ENCODE data around the gene PPIA.

PPIA gene

DNA sequence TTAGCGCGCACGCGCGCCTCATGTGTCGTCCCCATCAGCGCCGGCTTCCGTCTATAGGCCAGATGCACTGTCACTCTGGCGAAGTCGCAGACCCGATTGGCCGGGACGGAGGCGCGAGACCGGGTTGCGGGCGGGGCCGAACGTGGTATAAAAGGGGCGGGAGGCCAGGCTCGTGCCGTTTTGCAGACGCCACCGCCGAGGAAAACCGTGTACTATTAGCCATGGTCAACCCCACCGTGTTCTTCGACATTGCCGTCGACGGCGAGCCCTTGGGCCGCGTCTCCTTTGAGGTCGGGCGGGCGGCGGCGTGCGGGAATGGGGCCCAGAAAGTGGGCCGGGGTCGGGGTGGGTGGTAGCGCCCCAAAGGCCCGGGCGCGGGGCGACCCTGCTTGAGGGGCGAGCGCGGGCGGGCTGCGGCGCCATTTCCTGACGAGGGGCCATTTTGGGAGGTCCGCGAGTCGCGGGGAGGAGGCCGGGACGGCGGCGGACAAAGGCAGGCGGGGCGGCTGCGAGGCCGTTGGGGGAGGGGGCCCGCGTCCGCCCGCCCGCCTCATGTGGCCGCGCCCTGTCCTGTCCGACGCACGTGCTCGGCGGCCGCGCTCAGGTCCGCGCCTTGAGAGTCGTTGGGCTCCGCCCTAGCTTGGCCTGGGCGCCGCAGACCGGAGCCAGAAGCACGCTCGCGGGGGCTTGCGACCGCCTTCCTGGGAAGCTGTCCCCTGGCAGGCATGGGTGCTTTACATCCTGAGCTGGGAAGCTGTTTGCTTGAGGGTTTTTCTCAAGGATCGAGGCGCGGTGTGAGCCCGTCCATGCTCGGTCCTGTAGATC is at the start of gene PPIA:
Gene PPIA (plus strand): TSS at position 178 of the 825 bp plus-strand sequence. CDS start 44 bp downstream, at position 222.
- DNase-seq: peak; percentile 99

DNA sequence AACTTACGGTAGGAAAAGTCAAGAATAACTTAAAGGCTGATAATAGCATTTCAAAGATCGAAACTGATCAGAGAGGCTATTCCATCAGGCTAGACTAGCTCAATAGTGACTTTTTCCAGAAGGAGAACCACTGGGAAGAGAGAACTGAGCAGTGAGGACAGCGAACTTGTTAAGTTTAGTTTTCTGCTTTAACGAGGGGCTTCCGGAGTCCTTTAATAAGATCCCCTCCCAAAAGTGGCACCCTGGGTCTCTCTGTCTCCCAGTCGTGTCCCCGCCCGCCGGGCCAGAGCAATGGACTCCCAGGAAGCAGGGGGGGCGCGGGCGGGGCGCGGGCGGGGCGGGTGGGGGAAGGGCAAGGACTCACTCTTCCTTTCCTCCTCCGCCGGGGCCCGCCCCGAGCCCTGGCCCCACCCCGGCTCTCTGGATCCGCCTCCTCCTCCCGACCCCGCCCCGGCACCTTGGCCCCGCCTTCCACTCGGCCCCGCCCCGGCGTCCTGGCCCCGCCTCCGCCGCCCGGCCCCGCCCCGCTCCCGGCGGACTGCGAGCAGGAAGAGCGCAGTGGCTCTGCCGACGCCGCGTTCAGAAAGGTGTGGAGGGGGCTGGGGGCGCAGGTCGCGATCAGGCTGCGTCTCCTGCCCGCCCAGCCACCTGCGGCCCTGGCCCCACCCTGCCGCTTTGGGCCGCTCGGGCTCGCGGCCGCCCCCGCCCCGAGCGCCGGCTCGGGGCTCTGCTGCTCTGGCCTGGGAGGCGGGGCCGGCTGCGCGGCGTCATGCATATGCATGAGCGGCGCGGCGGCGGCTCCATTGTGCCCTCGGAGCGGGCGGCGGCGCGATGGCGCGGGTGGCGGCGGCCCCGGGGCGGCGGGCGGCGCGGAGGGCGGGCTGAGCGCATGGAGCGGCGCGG is 48.2 kb upstream of the PPIA start, which contains the start of gene ZMIZ2:
Gene ZMIZ2 (plus strand): TSS at position 803 of the 903 bp plus-strand sequence. CDS start 7,403 bp downstream, outside the sequence.
- DNase-seq: peak; percentile 88

DNA sequence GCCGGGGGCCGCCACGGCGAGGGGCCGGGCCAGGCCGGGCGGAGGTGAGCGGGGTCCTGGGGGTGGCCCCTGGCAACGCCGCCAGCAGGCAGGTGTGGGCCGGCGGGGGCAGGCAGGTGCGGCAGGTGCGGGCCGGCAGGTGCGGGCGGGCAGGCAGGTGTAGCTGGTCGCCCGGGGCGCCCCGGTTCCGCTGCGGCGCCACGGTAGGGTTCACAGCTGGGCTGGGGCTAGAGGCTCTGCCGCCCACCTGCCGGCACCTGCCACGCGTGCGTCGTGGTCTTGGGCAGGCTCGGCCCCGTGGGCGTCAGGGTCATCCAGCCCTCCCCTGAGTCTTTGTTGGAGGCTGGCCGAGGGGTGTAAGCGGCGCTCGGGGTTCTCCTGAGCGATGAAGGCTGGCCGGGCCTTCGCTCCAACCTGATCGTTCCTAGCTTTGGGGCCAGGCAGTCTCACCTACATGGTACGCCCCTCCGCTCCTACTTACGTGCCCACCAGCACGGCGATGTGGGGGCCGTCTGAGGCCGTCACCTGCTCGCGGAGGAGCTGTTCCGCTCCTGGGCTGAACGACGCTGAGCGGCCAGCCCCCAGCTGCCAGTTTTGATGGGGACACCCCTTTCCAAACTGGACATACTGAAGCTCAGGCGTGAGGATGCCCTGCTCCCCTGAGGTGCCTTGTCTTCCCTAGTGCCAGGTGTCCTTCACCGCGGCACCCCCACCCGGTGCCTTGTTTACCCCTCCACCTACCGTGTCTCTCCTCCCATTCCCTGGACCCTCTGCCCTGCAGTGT is 47.3 kb upstream of the PPIA start:
- no peak for DNase-seq

DNA sequence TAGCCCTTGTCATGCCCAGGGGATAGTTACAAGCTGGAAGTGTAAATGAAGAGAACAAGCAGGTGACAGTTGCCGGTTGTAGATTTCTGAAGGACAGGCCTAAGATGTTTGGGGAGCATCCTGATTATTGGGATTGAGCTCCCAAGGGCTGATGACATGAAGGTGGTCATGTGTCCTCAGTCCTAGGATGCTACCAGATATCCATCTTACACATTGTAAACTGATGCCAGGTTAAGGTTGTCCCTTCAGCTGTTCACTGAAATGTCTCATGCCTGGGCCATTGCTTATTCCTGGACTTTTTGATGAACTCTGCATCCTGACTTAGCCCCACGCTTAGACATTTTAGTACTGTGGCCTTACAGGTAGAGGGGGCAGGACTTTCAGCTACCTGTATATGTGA is 46.5 kb upstream of the PPIA start:
- DNase-seq: no peak

DNA sequence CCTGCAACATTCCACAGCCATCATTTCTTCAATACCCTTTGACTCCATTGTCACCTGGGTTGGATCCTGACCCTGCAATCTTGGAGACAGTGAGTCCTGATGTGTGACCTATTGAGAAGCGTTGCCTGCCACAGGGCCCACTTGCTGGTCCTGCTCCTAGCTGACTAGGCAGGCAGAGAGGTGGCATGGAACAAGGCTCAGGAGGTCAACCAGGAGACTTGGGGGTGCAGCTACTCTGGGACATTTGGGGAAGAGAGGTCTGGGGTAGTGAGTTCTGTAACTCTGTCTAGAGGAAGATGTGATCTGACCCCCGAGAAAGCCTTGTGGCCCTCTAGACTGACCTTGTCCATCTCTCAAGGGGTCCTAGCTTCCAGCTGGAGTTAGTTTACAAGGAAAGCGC is 46.1 kb upstream of the PPIA start:
- DNase-seq: no peak

DNA sequence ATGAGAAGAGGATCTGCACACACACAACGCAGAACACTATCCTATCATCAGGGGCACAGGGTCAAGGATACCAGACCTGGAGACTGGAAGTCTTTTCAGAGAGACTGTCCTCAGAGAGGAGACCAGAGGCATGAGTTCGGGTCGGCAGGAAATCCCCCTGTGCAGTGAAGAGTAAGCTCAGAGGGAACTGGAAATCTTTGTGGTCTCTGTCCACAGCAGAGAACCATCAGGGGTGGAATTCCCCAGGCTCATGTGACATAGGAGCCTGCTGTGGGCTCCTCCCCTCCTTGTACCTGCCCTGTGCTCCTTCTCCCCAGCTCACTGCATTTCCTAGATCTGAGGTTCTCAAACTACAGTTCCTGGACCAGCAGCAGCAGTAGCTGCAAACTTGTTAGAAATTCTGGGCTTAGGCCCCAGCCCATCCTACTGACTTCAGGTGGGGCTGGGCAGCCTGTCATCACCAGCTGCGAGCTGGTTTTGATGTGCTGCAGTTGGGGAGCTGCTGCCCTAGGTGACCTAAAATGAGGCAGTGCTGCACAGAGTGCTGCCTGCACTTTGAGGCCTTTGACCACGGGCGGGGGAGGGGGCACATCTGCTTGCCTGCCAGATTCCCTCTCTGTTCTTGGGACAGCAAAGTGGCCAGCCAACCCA is 45.4 kb upstream of the PPIA start:
- peak; percentile 65 for DNase-seq

DNA sequence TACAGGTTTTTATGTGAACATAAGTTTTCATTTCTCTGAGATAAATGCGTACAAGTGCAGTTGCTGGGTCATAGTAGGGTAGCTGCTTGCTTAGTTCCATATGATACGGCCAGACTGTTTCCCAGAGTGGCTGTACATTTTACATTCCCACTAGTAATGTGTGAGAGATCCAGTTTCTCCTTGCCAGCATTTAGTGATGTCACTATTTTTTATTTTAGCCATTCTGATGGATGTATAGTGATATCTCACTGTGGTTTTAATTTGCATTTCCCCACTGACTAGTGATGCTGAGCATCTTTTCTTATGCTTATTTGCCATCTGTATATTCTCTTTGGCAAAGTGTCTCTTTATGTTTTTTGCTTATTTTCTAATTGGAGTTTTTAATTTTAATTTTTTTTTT is 43.7 kb upstream of the PPIA start:
- no peak for DNase-seq

DNA sequence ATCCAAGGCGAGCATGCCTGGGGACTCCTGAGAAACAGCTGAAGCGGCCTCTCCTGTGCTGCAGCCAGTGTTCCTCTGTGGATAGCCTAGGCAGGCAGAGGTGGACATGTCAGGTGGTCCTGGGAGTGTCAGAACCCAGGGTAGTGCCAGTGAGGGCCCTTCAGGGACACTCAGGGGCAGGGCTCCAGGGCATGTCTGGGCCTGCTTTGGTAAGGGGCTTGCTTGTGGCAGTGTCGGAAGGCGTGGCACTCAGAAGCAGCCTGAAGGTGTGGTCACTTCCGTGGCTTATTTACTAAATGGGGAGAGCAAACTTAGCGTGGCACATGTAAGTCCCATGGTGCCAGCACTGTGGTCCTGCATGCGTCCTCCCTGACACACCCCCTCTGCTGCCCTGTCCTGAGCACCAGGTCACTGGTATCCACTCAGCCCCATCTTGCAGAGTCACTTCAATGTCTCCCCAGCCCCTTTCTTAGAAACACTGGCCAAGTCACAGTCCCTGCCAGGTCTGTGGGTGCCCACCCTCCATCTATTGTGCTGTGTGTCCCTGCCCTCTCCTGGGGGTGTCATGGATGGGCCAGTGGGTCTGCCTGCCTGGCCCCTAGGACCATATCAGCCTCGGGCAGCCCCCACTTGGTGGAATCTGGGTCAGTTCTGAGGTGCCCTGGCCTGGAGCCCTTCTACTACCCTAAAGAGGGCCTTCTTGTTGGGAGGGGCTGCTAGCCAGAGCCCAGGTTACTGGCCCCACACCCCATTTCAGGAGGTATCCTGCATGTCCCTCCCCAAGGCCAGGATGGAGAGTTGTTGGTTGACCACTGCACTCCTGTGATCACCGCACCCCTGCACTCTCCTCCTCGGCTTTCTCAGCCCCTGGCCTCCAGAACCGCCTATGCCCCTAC is 41.4 kb upstream of the PPIA start:
- DNase-seq: no peak

DNA sequence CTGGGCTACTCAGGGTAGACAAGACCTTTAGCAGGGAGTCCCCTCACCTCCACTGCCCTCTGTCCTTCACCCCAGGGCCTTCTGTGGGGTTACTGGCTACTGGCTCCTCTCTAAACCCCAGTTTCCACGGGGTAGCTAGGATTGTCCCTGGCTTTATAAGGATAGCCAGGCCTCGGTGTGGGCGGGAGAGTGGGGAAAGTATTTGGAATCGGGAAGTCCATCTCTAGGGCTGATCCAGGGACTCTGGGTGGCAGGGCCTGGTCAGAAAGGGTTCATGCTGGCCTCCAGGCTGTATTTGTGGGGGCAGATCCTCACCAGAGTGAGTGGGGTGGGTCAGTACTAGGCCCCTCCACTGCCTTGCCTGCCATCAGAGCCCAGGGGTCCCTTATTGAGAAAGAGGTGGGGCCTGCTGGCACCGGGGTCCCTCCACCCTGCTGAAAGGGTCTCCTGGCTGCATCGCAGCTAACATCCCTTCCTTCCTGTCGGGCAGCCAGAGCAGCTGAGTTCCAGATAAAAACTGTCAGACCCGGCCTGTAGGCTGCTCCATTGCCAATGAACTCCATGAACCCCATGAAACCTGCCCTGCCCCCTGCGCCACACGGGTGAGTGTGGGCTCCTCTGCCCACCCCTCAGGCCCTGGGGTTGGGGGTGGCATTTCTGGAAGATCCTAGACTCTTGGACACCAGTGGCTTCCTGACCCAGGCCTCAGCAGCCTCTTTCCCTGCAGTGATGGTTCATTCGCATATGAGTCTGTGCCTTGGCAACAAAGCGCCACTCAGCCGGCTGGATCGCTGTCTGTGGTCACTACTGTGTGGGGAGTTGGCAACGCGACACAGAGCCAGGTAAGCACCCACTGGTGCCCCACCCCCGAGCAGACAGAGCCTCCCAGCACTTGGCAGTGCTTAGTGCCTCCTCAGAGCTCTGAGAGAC is 40.5 kb upstream of the PPIA start:
- DNase-seq: no peak

DNA sequence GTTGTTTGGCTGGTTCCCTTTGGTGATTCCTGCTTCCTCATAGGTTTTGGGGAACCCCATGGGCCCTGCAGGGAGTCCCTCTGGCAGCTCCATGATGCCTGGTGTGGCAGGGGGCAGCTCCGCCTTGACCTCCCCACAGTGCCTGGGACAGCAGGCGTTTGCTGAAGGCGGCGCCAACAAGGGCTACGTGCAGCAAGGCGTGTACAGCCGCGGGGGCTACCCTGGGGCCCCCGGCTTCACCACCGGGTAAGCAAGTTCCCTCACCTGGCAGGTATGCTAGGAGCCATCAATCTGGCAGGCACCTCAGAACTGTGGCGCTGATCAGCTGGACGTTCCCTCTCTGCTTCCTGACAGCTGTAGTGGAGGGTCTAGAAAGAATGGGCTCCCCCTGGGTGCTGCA is 39.6 kb upstream of the PPIA start:
- no peak for DNase-seq

DNA sequence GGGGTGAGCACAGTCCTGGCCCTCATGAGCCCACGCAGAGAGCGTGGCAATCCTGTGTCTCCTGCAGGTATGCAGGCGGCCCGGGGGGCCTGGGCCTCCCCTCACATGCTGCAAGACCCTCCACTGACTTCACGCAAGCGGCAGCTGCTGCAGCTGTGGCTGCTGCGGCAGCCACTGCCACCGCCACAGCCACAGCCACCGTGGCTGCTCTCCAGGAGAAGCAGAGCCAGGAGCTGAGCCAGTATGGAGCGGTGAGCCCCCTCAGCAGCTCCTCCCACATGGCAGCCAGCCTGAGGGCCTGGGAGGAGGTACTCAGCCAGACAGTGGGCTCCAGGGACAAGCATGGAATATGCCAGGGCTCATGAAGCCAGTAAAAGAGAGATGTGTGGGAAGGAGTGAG is 39.2 kb upstream of the PPIA start:
- no peak for DNase-seq

DNA sequence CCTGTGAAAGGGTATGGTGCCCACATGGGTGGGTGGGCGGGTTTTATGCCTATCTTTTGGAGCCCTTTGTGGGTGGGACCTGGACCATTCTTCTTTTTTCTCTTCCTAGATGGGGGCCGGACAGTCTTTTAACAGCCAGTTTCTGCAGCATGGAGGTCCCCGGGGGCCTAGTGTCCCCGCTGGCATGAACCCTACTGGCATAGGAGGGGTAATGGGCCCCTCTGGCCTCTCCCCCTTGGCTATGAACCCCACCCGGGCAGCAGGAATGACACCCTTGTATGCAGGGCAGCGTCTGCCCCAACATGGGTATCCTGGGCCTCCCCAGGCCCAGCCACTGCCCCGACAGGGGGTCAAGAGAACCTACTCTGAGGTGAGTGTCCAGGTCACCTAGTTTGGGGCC is 38.7 kb upstream of the PPIA start:
- no peak for DNase-seq

DNA sequence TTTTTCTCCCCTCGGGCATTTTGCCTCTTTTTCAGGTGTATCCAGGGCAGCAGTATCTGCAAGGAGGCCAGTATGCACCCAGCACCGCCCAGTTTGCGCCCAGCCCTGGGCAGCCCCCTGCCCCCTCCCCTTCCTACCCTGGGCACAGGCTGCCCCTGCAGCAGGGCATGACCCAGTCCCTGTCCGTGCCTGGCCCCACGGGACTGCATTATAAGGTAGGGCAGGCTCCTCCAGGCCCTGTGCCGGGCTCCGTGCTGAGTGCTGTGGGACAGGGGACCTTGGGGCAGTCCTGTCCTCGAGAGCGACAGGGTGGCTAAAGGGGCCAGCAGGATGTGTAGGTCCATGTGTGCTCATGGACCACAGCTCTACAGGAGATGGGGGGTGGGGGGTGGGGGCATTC is 37.2 kb upstream of the PPIA start:
- no peak for DNase-seq

DNA sequence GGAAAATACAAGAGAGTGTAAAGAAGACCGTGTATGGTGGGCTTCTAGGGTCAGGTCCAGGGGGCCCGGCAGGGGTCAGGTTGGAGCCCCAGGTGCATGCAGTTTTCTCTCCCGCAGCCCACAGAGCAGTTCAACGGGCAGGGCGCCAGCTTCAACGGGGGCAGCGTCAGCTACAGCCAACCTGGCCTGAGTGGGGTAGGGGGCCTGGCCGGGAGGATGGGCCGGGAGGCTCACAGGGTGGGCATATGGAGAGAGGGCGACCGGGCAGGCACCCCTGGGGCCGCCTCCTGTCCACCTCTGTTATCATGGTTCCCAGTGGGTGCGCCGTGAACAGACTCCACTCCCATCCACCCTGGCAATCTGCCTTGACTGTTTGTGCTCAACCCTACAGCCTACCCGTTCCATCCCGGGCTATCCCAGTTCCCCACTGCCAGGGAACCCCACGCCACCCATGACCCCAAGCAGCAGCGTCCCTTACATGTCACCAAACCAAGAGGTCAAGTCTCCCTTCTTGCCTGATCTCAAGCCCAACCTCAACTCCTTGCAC is 36.4 kb upstream of the PPIA start:
- no peak for DNase-seq

DNA sequence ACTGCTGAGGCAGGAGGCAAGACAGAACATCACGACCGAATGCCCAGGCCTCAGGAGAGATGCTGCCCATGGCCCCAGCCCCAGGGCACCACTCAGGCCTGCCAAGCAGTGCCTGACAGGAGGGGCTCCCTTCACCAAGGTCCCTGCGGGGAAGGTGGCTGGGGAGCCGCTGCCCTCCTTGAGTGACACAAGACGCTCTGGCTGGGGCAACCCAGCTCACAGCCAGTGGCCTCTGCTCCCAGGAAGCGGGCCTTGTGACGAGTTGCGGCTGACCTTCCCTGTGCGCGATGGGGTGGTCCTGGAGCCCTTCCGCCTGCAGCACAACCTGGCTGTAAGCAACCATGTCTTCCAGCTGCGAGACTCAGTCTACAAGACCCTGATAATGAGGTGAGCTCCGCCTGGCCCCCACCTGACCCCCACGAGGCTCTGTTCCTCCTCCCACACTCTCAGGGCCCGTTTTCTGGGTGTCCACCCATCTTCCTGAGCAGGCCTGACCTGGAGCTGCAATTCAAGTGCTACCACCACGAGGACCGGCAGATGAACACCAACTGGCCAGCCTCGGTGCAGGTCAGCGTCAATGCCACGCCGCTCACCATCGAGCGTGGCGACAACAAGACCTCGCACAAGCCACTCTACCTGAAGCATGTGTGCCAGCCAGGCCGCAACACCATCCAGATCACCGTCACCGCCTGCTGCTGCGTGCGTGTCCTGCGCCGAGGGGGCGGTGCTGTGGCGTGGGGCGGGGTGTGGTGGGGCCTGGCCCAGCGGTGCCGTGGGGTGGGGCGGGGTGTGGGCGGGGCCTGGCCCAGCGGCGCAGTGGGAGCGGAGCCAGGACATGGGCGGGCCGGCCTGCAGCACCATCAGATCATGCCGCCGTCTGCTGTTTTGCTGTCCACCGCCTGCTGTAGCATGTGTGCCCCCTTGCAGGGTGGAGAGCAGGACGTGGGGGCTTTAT is 35.0 kb upstream of the PPIA start:
- DNase-seq: no peak

DNA sequence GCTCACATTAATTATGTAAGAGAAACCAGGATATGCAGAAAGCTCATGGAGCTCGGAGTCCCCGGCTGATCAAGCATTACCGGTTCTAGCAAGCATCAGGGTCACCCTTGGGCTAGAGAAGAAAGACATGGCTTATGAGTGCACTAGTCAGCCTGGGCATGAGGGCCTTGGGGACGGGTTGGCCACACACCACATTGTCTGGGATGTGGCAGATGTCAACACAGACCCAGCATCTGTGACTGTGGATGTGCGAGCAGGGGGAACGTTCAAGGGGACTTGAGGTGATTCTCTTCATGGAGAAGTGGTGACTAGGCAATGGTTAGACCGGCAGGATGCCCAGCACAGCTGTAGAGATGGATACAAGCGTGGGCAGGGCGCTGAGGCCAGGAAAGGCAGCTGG is 34.2 kb upstream of the PPIA start:
- DNase-seq: no peak

DNA sequence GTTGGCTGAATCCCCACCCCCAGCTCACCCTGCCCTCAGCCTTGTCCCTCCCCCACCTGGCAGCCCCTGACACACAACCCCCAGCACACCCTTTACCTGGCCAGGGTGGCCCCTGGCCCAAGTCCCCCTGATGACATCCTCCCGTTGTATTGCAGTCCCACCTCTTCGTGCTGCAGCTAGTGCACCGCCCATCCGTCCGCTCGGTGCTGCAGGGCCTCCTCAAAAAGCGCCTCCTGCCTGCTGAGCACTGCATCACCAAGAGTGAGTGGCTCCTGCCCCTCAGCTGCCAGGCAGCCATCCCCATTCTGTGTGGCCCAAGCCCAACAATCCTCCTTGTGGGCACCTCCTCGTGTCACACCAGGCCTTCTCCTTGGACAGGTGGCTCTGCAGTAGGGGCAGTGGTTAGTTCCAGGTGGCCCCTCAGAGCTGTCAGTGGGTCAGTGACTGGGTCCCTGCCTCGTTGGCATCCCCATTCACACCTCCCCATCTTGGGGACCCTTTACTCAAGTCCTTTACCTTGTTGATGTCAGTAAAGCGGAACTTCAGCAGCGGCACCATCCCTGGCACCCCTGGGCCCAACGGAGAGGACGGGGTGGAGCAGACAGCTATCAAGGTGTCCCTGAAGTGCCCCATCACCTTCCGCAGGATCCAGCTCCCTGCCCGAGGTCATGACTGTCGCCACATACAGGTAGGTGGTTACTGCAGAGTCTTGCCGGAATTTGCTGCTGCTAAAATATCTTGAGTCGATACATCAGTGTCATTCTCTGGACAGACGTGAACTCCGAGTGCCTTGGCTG is 33.6 kb upstream of the PPIA start:
- DNase-seq: no peak

DNA sequence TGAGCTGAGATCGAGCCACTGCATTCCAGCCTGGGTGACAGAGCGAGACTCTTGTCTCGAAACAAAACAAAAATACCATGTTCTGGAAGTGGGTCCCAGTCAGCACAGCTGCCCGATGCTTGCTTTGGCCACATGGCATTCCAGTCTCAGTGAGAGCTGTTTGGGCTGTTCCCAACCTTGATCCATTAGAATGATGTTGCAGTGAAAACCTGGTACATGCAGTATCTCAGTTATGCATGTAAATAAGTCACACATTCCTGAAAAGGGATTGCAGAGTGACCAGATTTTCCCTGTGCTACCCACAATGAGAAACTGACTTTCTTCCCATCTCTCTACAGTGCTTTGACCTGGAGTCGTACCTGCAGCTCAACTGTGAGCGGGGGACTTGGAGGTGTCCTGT is 32.4 kb upstream of the PPIA start:
- DNase-seq: no peak
